Gastrocnemius medialis (tissue), 4 donors: ENCODE results near the gene DPYD.

Source experiments
- POLR2A ChIP-seq, 2 donors: fragments of 450-650 bp; IDR thresholded peaks; one replicate each; pipeline ENCODE4 v1.6.1; 2017; ENCODE audit warnings: antibody characterized with exemption in 2 of 2, mild to moderate bottlenecking in 2 of 2, moderate library complexity in 2 of 2
- TF ChIP-seq, protein P1 (sequence below), 5 experiments: fragments of 450-650 bp in 3 of 5; fragments of 200-600 bp in 2 of 5; sonication (generic) in 2 of 5; IDR thresholded peaks in 4 of 5; conservative IDR thresholded peaks in 1 of 5; 1 replicate in 4 of 5; 2 replicates in 1 of 5; pipeline ENCODE4 v1.5.1; 2016 to 2019; ENCODE audit warnings: antibody characterized with exemption in 5 of 5, mild to moderate bottlenecking in 3 of 5, moderate library complexity in 3 of 5

DNA sequence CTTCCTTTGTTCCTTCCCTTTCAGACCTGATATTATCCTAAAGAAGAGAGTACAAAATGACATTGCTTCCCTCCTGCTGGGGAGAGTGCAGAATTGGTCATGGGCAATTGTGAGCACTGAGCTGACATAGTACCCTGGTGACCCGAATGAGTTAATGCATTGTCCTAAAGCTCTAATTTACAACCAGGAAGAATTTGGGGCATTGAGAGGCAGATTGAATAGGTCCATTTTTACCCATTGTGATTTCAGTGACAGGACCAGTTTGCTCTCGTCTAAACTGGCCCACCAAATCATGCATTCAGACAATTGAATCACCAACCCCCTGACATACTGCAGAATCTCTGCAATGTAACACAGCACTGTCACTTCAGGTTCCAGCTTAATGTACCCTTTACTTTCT lies 497.4 kb downstream of the DPYD start:
- TF ChIP-seq, protein P1, sequence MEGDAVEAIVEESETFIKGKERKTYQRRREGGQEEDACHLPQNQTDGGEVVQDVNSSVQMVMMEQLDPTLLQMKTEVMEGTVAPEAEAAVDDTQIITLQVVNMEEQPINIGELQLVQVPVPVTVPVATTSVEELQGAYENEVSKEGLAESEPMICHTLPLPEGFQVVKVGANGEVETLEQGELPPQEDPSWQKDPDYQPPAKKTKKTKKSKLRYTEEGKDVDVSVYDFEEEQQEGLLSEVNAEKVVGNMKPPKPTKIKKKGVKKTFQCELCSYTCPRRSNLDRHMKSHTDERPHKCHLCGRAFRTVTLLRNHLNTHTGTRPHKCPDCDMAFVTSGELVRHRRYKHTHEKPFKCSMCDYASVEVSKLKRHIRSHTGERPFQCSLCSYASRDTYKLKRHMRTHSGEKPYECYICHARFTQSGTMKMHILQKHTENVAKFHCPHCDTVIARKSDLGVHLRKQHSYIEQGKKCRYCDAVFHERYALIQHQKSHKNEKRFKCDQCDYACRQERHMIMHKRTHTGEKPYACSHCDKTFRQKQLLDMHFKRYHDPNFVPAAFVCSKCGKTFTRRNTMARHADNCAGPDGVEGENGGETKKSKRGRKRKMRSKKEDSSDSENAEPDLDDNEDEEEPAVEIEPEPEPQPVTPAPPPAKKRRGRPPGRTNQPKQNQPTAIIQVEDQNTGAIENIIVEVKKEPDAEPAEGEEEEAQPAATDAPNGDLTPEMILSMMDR (IDR thresholded peaks at IDR 0.05 in 4 of 5, conservative IDR thresholded peaks at IDR 0.05 in 1 of 5) = no peak
- TF ChIP-seq POLR2A (IDR thresholded peaks at IDR 0.05) = no peak
